Fibroblast of peridontal ligament (primary cell): ENCODE data around the gene PIP4K2A.

ENCODE experiments used
- DNase-seq: peaks from one replicate; pipeline ENCODE4 v3.0.0-alpha.2; 2010; ENCODE audit errors: extremely low read depth

Gene PIP4K2A

GRCh38 chr10:22620140-22620857, 94.1 kb downstream of the PIP4K2A start:
- peak; percentile 97 for DNase-seq

- DNase-seq: peak; percentile 79
Measured at GRCh38 chr10:22619101-22619500, 95.3 kb downstream of the PIP4K2A start.

GRCh38 chr10:22618078-22618785, 96.1 kb downstream of the PIP4K2A start:
- no peak for DNase-seq

- no peak for DNase-seq
Measured at GRCh38 chr10:22617516-22617915, 96.9 kb downstream of the PIP4K2A start.

GRCh38 chr10:22617051-22617450, 97.3 kb downstream of the PIP4K2A start:
- no peak for DNase-seq

GRCh38 chr10:22615819-22616499, 98.4 kb downstream of the PIP4K2A start:
- DNase-seq: no peak

GRCh38 chr10:22615101-22615500, 99.3 kb downstream of the PIP4K2A start:
- DNase-seq: no peak

- DNase-seq: no peak
Measured at GRCh38 chr10:22613011-22613410, 101.4 kb downstream of the PIP4K2A start.

- DNase-seq: no peak
Measured at GRCh38 chr10:22612318-22612717, 102.1 kb downstream of the PIP4K2A start.

GRCh38 chr10:22611425-22612115, 102.8 kb downstream of the PIP4K2A start:
- no peak for DNase-seq

- DNase-seq: no peak
Measured at GRCh38 chr10:22610610-22611009, 103.8 kb downstream of the PIP4K2A start.

- DNase-seq: no peak
Measured at GRCh38 chr10:22609719-22610465, 104.5 kb downstream of the PIP4K2A start.

GRCh38 chr10:22609251-22609650, 105.1 kb downstream of the PIP4K2A start:
- no peak for DNase-seq

GRCh38 chr10:22607261-22607660, 107.1 kb downstream of the PIP4K2A start:
- DNase-seq: no peak

GRCh38 chr10:22606164-22606614, 108.2 kb downstream of the PIP4K2A start:
- no peak for DNase-seq

GRCh38 chr10:22605168-22605567, 109.2 kb downstream of the PIP4K2A start:
- peak; percentile 66 for DNase-seq

- DNase-seq: no peak
Measured at GRCh38 chr10:22604344-22605126, 109.8 kb downstream of the PIP4K2A start.

GRCh38 chr10:22603581-22603980, 110.8 kb downstream of the PIP4K2A start:
- DNase-seq: no peak

- DNase-seq: no peak
Measured at GRCh38 chr10:22601618-22602017, 112.8 kb downstream of the PIP4K2A start.

- no peak for DNase-seq
Measured at GRCh38 chr10:22599636-22600228, 114.6 kb downstream of the PIP4K2A start.
